KOPT-K1 (cell line): ENCODE data around the gene LMAN1L.

Experiments
- H3K27ac ChIP-seq: fragments of 200-600 bp; sonication (generic); 2 replicates; pipeline ENCODE4 v1.5.1; 2016; ENCODE audit warnings: antibody characterized with exemption, mild to moderate bottlenecking, low read depth, low read length; ENCODE audit not compliant: poor library complexity, severe bottlenecking
- H3K36me3 ChIP-seq: fragments of 200-600 bp; sonication (generic); 2 replicates; pipeline ENCODE4 v1.5.1; 2017; ENCODE audit warnings: antibody characterized with exemption, mild to moderate bottlenecking, low read length, moderate library complexity; ENCODE audit not compliant: insufficient read depth
- H3K9me3 ChIP-seq: fragments of 200-600 bp; sonication (generic); 2 replicates; pipeline ENCODE4 v1.5.1; 2017; ENCODE audit warnings: antibody characterized with exemption, low read length, mild to moderate bottlenecking; ENCODE audit not compliant: insufficient read depth, poor library complexity, severe bottlenecking

Gene LMAN1L

DNA sequence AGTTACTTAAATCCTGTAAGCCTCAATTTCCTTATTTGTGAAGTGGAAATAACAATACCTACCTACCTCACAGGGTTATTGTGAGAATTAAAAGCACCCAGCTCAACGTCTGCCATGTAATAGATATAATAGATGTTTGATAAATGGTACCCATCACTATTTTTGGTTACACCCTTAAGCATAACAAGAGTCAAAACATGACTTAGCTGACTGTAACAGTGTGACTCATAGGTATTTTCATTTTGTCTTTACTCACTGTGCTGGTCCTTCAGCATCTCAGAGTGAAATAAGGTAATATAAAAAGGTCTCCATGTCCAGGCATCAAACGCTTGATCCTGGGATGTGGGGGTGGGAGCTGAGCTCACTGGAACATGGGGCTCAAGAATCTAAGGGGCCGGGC lies 16.9 kb downstream of the LMAN1L start:
- Histone ChIP-seq H3K9me3 (no peaks in the 10 kb centered on the region), H3K27ac (no peak overlapping the region), H3K36me3 (no peaks in the 10 kb centered on the region)

DNA sequence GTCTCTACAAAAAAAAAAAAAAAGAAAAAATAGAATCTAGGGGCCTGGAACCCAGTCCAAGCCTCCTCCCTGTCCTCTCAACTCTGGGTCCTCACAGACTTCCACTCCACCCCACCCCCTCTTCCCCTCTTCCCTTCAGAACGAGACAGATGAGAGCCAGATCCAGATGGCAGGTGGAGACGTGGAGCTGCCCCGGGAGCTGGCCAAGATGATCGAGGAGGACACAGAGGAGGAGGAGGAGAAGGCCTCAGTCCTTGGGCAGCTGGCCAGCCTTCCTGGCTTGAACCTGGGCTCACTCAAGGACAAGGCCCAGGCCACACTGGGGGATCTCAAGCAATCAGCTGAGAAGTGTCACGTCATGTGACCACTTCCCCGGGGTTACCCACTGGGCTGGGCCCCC lies 17.4 kb downstream of the LMAN1L start:
- H3K36me3 ChIP-seq: peaks cover under 1% of the 10 kb centered on the region; the same call in 1 of the 2 replicates
- H3K9me3 ChIP-seq: no peaks in the 10 kb centered on the region
- no peak overlapping the region for H3K27ac ChIP-seq

DNA sequence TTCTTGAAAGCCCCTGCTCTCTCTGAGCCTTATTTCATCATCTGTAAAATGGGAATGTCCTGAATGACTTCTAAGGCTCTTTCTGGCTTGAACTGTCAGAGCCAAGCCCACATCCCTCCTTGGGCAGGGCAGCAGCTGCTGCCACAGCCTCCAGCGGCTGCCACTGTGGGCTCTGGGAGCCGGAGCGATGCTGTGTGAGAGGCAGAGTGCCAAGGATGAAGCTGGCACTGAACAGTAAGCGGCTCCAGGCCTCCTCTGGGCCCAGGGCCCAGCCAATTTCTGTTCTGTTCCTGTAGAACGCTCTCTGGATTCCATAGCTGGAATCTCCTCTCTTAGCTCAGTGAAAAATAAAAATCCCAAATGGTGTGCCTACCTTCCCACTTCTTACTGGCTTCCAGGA lies 18.2 kb downstream of the LMAN1L start:
- peaks cover 9% of the 10 kb centered on the region for H3K36me3 ChIP-seq
- H3K27ac ChIP-seq: no peak overlapping the region
- H3K9me3 ChIP-seq: no peaks in the 10 kb centered on the region

GRCh38 chr15:74831813-74832495 lies 19.3 kb downstream of the LMAN1L start:
- Histone ChIP-seq H3K36me3 (peaks cover 12% of the 10 kb centered on the region), H3K9me3 (no peaks in the 10 kb centered on the region), H3K27ac (no peak overlapping the region)

- H3K27ac ChIP-seq: no peak overlapping the region
Observed at GRCh38 chr15:74832826-74833225, 20.2 kb downstream of the LMAN1L start.

GRCh38 chr15:74833376-74834107 lies 20.9 kb downstream of the LMAN1L start:
- Histone ChIP-seq H3K27ac (no peak overlapping the region), H3K36me3 (peaks cover 16% of the 10 kb centered on the region), H3K9me3 (no peaks in the 10 kb centered on the region)

More at GRCh38 chr15:74832826-74833225, 20.2 kb downstream of the LMAN1L start:
- Histone ChIP-seq H3K36me3 (peaks cover 16% of the 10 kb centered on the region), H3K9me3 (no peaks in the 10 kb centered on the region)

GRCh38 chr15:74835312-74835823 lies 22.7 kb downstream of the LMAN1L start:
- Histone ChIP-seq H3K27ac (no peak overlapping the region), H3K36me3 (peaks cover 24% of the 10 kb centered on the region), H3K9me3 (no peaks in the 10 kb centered on the region)

DNA sequence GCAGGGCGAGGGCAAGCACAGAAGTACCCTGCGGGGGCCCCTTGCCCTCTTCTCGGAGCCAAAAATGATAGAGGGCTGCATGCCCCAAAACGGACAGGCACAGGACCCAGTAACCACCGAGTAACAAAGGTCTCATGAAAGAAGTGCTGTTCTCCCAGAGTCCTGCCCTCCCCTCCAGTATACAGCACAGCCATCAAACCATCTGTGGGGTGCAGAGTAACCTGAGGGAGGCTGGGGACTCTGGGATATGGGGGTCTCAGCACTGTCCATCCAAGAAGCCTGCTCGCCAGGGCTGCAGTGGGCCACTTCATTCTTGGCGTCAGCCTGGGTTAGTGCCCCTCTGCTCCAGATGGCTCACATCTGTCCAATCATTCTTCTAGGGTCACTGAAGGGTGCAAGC lies 24.2 kb downstream of the LMAN1L start:
- H3K9me3 ChIP-seq: no peaks in the 10 kb centered on the region
- peaks cover 24% of the 10 kb centered on the region for H3K36me3 ChIP-seq
- no peak overlapping the region for H3K27ac ChIP-seq

DNA sequence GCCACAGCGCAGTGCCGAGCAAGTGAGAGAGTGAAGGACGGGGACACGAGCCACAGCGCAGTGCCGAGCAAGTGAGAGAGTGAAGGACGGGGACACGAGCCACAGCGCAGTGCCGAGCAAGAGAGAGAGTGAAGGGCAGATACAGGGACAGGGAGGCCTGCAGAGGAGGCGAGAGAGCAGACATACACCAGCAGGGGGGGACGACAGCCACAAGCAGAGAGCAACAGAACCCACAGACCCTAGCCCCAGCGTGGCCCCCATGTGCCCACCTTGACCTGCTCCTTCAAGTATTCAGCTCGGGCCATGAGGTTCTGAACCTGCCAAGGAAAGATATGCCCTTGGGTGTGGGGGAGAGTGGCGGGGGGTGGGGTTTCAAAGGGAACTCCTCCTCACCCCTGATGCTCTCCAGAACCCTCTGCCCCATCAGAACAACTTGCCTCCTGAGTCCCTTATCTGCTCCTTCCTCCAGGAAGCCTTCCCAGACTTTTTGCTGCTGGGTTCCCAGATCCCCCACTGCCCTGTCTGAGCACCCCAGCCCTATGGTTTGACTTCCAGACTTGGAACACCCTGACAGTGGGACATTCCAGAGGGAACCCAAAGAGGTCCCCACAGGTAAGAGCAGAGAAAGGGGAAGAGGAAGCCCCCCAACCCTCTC lies 25.0 kb downstream of the LMAN1L start:
- H3K27ac ChIP-seq: no peak overlapping the region
- peaks cover 24% of the 10 kb centered on the region for H3K36me3 ChIP-seq
- H3K9me3 ChIP-seq: no peaks in the 10 kb centered on the region

GRCh38 chr15:74838137-74838516 lies 25.5 kb downstream of the LMAN1L start:
- Histone ChIP-seq H3K36me3 (peaks cover 24% of the 10 kb centered on the region), H3K27ac (no peak overlapping the region), H3K9me3 (no peaks in the 10 kb centered on the region)

DNA sequence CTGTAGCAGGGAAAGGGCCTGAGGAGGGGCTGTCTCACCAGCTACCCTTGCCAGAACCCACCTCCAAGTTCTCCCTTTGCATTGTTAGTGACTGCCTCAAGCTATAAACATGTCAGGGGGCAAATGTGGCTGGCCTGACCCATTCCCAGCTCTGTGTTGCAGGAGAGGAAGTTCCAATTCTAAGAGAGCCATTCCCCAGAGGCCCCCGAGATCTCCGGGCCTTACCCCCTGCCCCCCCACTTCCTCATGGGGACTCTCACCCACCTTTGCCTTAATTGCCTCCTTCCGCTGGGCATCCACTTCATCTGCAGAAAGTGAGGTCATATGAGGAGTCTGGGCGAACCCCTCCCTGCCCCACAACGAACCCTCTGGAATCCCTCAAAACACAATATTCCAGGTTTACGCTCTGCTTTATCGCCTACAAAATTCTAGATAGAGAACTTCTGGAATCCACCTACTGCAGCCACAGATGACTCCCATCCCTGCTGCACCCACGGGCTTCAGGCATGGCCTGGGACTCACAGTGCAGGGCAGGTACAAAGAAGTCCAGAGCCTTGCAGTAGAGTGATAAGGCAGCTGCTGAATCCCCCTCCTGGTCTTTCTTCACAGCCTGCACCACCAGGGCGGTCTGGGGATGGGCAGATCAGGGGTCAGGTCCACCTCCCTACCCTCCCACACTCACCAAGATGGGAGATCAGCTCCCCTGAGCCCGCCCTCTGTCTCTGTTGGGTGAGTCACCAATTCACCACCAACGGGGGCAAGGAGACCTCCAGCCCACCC lies 26.3 kb downstream of the LMAN1L start:
- Histone ChIP-seq H3K36me3 (peaks cover 24% of the 10 kb centered on the region), H3K27ac (no peak overlapping the region)

DNA sequence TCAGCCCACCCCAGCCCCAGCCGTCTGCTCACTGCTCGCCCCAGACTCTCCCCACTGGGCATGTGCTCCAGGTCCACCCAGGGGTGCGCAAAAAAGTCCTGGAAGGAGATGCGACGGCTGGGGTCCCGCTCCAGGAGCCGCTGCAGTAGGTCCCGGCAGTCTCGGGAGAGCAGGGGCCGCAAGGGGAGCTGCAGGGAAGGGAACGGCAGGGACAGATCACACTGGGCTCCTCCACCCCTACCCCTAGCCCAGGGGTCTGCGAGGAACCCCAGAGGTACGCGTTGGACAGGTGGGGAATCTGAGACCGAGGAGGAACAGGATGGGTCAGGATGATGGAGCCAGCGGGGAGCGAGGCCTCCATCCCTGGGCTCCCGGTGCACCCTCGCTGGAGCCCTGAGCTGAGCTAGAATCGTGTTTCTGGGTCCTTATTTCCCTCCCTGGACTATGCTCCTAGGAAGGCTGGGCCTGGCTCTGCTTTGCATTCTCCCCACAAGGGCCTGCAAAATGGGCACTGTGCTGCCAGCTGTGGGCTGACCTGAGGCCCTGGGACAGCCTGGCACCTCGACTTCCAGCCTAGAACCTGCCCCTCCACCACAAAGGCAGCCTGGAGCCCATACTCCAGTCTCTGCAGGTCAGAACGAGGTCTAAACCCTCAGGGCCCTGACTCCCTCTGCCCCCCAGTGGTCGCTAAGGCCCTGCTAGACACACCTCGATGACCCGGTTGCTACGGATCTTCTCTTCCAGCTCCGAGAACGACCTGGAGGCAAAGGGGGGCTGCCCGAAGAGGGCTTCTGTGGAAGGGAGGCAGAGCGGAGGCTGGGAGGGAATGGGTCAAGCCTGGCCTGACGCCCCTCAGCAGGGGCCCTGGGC lies 27.1 kb downstream of the LMAN1L start:
- H3K27ac ChIP-seq: no peak overlapping the region
- H3K9me3 ChIP-seq: no peaks in the 10 kb centered on the region
- peaks cover 30% of the 10 kb centered on the region for H3K36me3 ChIP-seq

More for the DNA sequence above, 26.3 kb downstream of the LMAN1L start:
- H3K9me3 ChIP-seq: no peaks in the 10 kb centered on the region

GRCh38 chr15:74840851-74841775 lies 28.5 kb downstream of the LMAN1L start:
- H3K27ac ChIP-seq: no peak overlapping the region
- no peaks in the 10 kb centered on the region for H3K9me3 ChIP-seq
- peaks cover 22% of the 10 kb centered on the region for H3K36me3 ChIP-seq
